Skeletal muscle satellite cell (primary cell): Measurements from ENCODE around the gene SRCAP.

ENCODE experiments used
- H3K27me3 ChIP-seq: 2 replicates; pipeline ENCODE4 v1.7.0; 2013; ENCODE audit warnings: low read length; ENCODE audit not compliant: control insufficient read depth, insufficient read depth
- H3K36me3 ChIP-seq: 2 replicates; pipeline ENCODE4 v1.7.0; 2013; ENCODE audit warnings: mild to moderate bottlenecking, control low read depth, low read length; ENCODE audit not compliant: insufficient read depth
- H3K4me1 ChIP-seq: 2 replicates; pipeline ENCODE4 v1.7.0; 2013; ENCODE audit warnings: low read length; ENCODE audit not compliant: control insufficient read depth, insufficient read depth
- H3K4me2 ChIP-seq: 2 replicates; pipeline ENCODE4 v1.7.0; 2013; ENCODE audit warnings: mild to moderate bottlenecking, low read length
- H3K4me3 ChIP-seq: 2 replicates; pipeline ENCODE4 v1.7.0; 2013; ENCODE audit warnings: low read length
- H3K9ac ChIP-seq: 2 replicates; pipeline ENCODE4 v1.7.0; 2013; ENCODE audit warnings: mild to moderate bottlenecking, low read depth, low read length, moderate library complexity
- H3K9me3 ChIP-seq: replicated peaks from 2 replicates; pipeline ENCODE4 v1.7.0; 2013; ENCODE audit warnings: mild to moderate bottlenecking, control low read depth, low read length

The SRCAP gene

DNA sequence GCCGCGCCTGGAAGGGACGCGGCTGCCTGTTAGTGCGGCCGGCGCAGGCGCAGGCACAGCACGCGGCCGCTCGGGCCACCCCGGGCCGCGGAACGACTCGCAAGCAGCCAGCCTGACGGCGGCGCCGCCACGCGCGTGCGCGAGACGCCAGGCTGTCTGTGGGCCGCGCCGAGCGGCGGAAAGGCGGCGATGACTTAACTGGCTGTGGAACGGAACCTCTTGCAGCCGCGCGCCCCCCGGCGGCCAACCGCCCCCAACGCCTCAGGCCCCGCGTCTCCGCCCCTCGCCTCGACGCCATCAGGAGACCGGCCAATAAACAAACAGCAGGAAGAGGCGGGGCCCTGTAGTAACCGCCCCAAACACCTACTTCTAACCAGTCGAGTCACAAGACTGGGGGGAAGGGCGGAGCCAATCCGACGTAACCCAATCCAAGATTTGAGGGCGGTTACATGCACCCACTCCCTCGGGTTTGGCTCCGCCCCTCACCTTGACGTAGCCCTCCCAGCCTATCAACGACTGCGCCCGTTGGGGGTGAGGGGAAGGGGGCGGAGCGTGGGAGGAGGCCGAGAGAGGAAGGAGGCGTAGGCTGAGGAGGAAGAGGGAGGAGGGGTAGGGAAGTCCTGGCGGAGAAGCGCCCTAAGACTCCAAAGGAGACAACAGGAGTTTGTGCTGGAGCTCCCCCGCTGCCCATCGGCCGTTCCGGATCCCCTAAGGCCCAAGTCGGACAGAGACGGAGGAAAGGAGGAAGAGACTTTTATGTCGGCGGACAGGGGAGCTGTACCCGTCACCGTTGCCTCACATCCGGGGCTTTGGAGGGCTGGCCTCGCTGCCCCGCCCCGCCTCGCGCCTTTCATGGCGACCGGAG is 40.9 kb upstream of the SRCAP start, which contains the start of gene FBRS:
Gene FBRS, plus strand, starts transcription at position 566 of the 865 bp plus-strand sequence. CDS start 1,088 bp downstream, outside the sequence.
- Histone ChIP-seq H3K4me3 (peak within 1 kb of the TSS; percentile 95), H3K4me1 (peaks cover 23% of the 10 kb centered on the region), H3K4me2 (peak within 1 kb of the TSS; percentile 92), H3K36me3 (peaks cover 55% of the 10 kb centered on the region), H3K9me3 (no peaks in the 10 kb centered on the region), H3K27me3 (no peaks in the 10 kb centered on the region), H3K9ac (peak within 1 kb of the TSS; percentile 98)

DNA sequence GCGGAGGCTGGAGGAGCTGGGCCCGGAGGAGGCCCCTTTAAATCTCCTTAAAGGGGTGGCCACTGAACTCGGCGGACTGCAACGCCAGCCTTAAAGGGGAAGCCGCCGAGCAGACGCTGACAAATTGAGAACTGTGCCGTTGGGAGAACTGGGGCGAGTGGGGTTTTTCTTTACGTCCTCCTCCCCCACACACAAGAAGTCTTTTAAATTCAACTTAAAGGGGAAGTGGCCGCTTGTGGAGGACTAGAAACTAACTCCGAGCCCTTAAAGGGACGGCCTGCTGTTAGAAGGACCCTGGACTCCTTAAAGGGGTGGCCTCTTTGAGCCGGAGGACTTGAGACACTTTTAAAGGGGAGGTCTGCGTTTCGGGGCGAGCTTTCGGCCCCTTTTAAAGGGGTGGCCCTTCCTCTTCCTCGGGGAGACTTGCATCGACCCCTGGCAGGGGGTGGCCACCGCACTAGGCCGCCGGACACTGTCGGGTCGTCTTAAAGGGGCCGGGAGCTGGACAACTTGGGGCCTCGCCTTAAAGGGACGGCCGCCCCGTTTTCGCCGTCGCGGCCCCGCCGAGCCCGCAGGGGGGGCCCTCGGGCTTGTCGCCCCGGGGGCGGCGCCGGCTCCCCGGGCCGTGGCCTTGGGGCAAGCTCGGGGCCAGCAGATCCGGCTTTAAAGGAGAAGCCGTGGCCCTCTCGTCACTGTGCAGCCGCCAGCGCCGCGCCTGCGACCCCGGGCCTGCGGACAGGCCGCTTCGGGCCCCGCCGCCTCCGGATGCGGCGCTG is 40.1 kb upstream of the SRCAP start:
- peaks cover 59% of the 10 kb centered on the region for H3K36me3 ChIP-seq
- peaks cover 23% of the 10 kb centered on the region for H3K4me1 ChIP-seq

DNA sequence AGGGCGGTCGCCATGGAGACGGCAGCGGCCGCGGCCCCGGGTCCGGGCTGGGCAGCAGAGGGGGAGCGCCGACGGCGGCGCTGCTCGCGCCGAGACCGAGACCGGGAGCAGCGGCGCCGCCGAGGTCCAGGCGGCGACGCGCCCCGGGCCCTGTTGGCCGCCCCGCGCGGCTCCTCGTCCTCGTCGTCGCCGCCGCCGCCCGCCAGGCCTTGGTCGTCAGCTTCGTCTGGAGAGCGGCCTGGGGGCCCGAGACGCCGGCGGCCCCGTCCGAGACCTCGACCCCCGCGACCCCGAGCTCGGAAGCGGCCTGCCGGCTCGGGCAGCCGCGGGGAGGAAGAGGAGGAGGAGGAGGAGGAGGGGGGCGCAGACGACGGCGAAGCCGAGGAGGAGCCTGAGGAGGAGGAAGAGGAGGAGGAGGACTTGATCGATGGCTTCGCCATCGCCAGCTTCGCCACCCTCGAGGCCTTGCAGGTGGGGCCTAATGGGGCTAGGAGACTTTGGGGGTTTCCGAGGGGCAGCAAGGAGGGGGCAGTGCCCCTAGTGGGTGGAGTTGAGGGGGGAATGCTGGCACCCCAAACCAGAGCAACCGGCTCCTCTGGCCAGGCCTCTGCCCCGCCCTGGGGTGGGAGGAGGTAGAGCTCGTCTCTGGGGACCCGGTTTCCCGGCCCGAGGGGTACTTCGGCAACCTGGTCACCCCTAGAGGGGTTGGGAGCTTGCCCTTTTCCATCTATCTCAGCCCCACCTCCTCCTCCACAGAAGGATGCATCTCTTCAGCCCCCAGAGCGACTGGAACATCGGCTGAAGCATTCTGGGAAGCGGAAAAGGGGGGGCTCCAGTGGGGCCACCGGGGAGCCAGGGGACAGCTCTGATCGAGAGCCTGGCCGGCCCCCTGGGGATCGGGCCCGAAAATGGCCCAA is 39.2 kb upstream of the SRCAP start:
- Histone ChIP-seq H3K36me3 (peaks cover 57% of the 10 kb centered on the region), H3K4me1 (peaks cover 23% of the 10 kb centered on the region)

More for the DNA sequence above, 40.1 kb upstream of the SRCAP start:
- Histone ChIP-seq H3K4me2 (peak overlapping the region; percentile 88), H3K4me3 (peak overlapping the region; percentile 95), H3K27me3 (no peaks in the 10 kb centered on the region), H3K9me3 (no peaks in the 10 kb centered on the region), H3K9ac (peak overlapping the region; percentile 98)

DNA sequence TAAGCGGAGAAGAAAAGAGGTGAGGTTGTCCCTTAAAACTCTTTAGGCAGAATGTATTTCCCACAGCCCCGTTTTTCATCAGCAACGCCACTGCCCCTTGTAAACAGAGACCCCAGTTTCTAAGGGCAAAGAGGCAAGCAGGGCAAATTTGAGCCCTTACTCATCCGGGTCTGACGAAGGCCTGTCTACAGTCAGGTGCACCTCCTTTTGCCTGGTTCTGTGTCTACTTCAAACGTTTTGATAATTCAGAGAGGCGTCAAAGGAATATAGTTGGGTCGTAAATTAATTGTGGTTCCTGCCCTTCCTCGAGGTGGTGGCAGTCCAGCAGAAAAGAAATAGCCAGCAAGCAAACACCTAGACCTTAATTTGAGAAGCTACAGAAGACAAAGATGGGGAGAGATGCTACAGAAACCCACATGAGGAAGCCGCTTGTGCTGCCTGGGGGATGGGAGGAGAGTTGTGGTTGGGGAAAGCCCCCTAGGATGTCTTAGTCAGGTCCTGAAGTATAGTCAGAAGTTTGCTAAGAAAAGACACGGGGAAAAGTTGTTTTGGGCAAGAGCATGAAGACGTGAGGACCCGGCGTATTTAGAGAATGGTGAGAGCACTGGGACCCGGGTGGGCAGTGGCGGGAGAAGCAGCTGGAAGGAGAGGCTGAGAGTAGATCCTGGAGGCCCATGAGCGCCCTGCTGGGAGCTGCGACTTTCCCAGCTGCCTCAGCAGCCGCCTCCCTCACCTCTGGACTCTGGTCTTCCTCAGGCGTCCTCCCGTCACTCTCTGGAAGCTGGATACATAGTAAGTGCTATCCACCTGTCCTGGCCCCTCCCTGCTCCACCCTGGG is 38.3 kb upstream of the SRCAP start:
- peaks cover 23% of the 10 kb centered on the region for H3K4me1 ChIP-seq
- peak overlapping the region; percentile 95 for H3K4me3 ChIP-seq
- H3K9me3 ChIP-seq, result no peaks in the 10 kb centered on the region
- H3K4me2 ChIP-seq, result peak overlapping the region; percentile 88
- peaks cover 58% of the 10 kb centered on the region for H3K36me3 ChIP-seq
- H3K9ac ChIP-seq, result peak overlapping the region; percentile 98
- H3K27me3 ChIP-seq, result no peaks in the 10 kb centered on the region

More for the DNA sequence above, 39.2 kb upstream of the SRCAP start:
- Histone ChIP-seq H3K4me2 (peak overlapping the region; percentile 88), H3K27me3 (no peaks in the 10 kb centered on the region), H3K4me3 (peak overlapping the region; percentile 95), H3K9ac (peak overlapping the region; percentile 98), H3K9me3 (no peaks in the 10 kb centered on the region)

DNA sequence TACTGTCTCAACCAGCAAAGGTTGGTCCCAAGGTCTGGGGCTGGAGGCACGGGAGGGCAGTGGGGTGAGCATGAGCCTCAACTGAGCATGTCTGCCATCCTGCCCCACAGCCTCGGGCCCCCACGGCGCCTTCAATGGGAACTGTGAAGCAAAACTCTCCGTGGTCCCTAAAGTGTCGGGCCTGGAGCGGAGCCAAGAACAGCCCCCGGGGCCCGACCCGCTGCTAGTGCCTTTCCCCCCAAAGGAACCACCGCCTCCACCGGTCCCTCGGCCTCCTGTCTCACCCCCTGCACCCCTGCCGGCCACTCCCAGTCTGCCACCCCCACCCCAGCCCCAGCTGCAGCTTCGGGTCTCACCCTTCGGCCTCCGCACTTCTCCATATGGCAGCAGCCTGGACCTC is 36.5 kb upstream of the SRCAP start:
- no peaks in the 10 kb centered on the region for H3K9me3 ChIP-seq
- no peaks in the 10 kb centered on the region for H3K27me3 ChIP-seq
- peaks cover 16% of the 10 kb centered on the region for H3K4me1 ChIP-seq
- no peak overlapping the region for H3K4me3 ChIP-seq
- peak overlapping the region; percentile 88 for H3K4me2 ChIP-seq
- peak overlapping the region; percentile 27 for H3K9ac ChIP-seq
- H3K36me3 ChIP-seq, result peaks cover 66% of the 10 kb centered on the region

DNA sequence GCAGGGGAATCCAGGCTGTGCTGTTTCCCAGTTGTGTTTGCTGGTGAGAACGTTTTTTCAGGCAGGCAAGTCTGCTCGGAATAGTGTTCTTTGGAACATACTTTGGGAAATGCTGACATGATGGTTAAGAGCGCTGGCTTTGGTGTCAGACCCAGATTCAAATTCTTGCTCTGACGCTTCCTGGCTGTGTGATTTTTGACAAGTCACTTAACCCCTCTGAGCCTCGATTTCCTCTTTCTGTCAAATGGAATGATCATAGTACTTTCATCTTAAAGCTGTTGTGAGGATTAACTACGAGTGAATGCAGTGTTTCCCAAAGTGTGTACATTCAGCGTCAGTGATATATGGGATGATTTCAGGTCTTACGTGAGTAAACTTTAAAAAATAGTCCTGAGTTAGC is 35.9 kb upstream of the SRCAP start:
- no peak overlapping the region for H3K4me2 ChIP-seq
- H3K9me3 ChIP-seq, result no peaks in the 10 kb centered on the region
- H3K27me3 ChIP-seq, result no peaks in the 10 kb centered on the region
- no peak overlapping the region for H3K4me3 ChIP-seq
- H3K36me3 ChIP-seq, result peaks cover 72% of the 10 kb centered on the region
- H3K4me1 ChIP-seq, result peaks cover 14% of the 10 kb centered on the region
- no peak overlapping the region for H3K9ac ChIP-seq

DNA sequence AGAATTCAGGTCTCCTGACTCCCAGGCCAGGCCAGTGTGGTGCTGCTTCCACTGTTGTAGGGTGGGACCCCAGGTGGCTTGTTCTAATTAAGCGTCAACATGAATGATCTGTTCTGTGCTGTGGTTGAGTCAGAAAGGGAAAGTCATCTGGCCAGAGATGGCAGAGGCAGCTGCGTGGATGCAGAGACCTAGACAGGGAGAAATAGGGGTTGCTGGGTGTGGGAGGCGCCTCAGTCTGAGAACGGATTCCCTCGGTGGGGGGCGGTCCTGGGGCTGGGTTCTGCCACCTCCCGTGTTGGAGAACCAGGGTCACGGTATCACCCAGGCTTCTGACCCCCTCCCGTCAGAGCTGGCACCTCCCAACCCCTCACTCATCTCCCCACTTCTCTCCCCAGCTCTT is 35.2 kb upstream of the SRCAP start:
- Histone ChIP-seq H3K4me2 (no peak overlapping the region), H3K36me3 (peaks cover 78% of the 10 kb centered on the region), H3K9ac (no peak overlapping the region), H3K27me3 (no peaks in the 10 kb centered on the region), H3K4me1 (peaks cover 14% of the 10 kb centered on the region), H3K4me3 (no peak overlapping the region), H3K9me3 (no peaks in the 10 kb centered on the region)

DNA sequence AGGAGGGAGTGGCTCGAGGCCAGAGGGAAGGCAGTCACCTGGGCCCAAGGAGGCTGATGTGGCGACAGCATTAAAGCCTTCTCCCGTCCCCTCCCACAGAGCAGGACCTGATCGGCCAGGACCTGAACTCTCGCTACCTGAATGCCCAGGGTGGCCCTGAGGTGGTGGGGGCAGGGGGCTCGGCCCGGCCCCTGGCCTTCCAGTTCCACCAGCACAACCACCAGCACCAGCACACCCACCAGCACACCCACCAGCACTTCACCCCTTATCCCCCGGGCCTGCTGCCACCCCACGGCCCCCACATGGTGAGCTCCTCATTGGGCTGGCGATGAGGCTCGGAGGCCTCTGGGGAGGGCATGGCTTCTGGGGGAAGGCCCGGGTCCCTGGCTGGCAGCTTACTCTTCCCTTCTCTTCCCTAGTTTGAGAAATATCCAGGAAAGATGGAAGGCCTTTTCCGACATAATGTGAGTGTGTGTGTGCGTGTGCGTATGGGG is 34.3 kb upstream of the SRCAP start:
- H3K4me1 ChIP-seq, result peaks cover 14% of the 10 kb centered on the region
- H3K4me2 ChIP-seq, result no peak overlapping the region
- peaks cover 83% of the 10 kb centered on the region for H3K36me3 ChIP-seq
- H3K9ac ChIP-seq, result no peak overlapping the region
- no peaks in the 10 kb centered on the region for H3K9me3 ChIP-seq
- no peaks in the 10 kb centered on the region for H3K27me3 ChIP-seq
- H3K4me3 ChIP-seq, result no peak overlapping the region

DNA sequence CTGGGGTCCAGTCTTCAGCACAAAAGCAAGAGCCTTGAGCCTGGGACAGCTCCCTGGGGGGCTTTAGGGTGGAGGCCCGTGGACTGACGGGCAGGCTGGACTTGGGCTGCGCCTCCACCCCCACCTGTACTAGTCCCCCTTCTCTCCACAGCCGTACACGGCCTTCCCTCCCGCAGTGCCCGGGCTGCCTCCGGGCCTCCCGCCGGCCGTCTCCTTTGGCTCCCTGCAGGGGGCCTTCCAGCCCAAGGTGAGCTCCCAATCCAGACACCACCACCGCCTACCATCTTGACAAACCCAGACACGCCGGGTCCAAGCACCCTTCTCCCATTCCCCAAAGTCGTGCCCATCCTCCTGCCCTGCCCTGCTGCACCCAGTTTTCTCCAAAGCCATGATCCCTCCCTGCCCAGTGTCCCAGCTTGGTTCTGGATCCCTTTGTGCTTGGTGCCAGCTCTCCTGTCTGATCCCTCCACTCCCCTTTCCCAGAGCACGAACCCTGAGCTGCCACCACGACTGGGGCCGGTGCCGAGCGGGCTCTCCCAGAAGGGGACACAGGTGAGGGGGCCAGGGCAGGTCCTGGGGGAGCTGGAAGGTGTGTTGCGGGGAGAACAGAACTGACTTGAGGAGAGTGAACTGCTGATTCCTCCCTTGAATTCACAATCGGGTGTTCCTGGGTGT is 33.7 kb upstream of the SRCAP start:
- Histone ChIP-seq H3K36me3 (peaks cover 87% of the 10 kb centered on the region), H3K4me3 (no peak overlapping the region), H3K9me3 (no peaks in the 10 kb centered on the region), H3K9ac (no peak overlapping the region), H3K4me2 (no peak overlapping the region), H3K27me3 (no peaks in the 10 kb centered on the region), H3K4me1 (peaks cover 13% of the 10 kb centered on the region)

DNA sequence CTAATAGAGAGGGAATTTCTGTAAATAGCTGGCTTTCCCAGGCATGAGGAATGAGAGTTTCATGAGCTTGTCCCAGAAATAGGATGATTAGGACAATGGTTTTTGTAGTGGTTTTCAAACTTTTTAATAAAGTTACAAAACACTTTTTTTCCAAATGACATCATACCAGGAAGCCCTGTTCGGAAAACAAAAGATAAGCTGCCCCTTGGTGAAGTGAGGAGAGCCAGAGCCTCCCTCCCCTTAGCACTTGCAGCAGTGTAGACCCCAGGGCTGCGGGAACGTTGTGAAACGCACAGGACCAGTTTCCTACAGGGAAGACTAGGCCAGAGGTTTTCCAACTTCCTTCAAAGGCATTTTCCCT is 33.2 kb upstream of the SRCAP start:
- Histone ChIP-seq H3K36me3 (peaks cover 87% of the 10 kb centered on the region), H3K9me3 (no peaks in the 10 kb centered on the region), H3K27me3 (no peaks in the 10 kb centered on the region), H3K9ac (no peak overlapping the region), H3K4me3 (no peak overlapping the region), H3K4me2 (no peak overlapping the region), H3K4me1 (peaks cover 8% of the 10 kb centered on the region)
